ENCODE results near the gene COL16A1.

DNA sequence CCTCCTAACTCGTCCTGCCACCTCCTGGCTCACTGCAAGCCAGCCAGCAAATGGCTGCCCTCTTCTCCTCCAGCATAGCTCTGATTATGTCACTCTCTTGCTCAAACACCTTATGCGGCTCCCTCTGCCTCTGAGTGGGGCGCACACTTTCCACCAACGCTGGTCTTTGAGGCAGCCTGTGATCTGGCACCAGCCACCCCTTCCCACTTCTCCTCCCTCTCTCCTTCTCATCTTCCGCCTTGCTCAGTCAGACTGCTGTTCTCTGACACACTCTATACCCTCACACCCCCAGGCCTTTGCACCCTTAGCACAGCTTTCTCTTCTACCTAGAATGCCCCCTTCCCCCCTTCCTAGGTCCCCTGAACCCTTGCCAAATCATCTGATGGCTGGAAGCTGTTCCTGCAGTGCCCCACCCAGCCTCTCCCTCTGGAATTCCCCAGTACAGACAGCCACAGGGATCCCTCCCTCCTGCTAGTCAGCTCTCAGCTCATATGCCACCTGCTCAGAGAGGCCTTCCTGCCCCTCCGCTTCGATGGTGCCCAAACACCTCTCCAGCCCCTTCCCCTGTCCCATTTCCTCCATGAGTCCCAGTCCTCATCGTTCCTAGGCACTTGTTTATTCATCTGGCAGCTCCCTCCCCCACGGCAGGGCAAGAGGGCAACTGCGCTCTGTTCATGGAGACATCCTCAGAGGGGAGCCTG is 37.4 kb downstream of the COL16A1 start:
- TF ChIP-seq, protein P1, sequence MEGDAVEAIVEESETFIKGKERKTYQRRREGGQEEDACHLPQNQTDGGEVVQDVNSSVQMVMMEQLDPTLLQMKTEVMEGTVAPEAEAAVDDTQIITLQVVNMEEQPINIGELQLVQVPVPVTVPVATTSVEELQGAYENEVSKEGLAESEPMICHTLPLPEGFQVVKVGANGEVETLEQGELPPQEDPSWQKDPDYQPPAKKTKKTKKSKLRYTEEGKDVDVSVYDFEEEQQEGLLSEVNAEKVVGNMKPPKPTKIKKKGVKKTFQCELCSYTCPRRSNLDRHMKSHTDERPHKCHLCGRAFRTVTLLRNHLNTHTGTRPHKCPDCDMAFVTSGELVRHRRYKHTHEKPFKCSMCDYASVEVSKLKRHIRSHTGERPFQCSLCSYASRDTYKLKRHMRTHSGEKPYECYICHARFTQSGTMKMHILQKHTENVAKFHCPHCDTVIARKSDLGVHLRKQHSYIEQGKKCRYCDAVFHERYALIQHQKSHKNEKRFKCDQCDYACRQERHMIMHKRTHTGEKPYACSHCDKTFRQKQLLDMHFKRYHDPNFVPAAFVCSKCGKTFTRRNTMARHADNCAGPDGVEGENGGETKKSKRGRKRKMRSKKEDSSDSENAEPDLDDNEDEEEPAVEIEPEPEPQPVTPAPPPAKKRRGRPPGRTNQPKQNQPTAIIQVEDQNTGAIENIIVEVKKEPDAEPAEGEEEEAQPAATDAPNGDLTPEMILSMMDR (IDR thresholded peaks at IDR 0.05; ENCODE audit: low read depth, low read length, poor library complexity, severe bottlenecking): no peak
- TF ChIP-seq EZH2phosphoT487 (IDR thresholded peaks at IDR 0.05; ENCODE audit: borderline replicate concordance, low read length): no peak

Data from DOHH2 (cell line).